GM19025 (cell line): ENCODE data around the gene AANAT.

Experiments
- ATAC-seq: cut with Tn5 transposase; IDR thresholded peaks from one replicate; pipeline ENCODE4 v1.9.1; 2021; ENCODE audit warnings: mild to moderate bottlenecking, low read depth, moderate library complexity; ENCODE audit not compliant: unreplicated experiment

Gene AANAT

DNA sequence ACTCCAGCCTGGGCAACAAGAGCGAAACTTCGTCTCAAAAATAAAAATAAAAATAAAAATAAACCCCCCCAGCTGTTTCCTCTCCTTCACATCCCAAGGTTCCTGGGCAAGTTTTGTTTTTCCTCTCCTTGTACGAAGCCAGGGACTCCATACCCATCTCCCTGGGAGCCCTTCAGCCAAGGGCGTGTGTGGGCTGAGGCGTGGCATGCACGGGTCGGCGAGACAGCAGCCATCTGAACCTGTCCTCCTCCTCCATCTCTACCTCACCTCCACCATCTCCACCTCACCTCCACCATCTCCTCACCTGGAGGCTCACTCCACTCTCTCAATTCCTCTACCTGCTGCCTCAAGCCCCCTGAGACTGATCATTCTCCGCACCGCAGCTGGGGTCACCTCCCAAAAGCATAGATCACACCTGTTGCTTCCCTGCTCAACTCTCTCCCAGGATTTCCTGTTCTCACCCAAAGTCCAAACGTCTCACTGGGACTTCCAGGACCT, 16.9 kb downstream of the AANAT start:
- no peak for ATAC-seq

DNA sequence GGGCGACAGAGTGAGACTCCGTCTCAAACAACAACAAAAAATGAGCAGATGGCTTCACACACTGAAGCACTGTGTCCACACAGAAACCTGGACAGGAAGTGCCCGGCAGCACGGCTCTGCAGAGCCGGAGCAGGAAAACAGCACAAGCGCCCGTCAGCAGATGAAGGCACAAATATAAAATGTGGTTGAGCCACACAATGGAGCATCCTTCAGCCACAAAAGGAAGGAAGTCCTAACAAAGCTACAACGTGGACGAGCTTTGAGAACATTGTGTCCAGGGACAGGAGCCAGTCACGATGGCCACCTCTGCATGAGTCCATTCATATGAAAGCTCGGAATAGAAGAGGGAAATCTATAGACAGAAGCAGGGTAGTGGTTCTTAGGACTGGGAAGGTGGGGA, 18.2 kb downstream of the AANAT start:
- no peak for ATAC-seq

- no peak for ATAC-seq
These were observed 20.2 kb downstream of the AANAT start for GRCh38 chr17:76487451-76488192.

- ATAC-seq: no peak
These were observed 22.8 kb downstream of the AANAT start for GRCh38 chr17:76490112-76490710.

DNA sequence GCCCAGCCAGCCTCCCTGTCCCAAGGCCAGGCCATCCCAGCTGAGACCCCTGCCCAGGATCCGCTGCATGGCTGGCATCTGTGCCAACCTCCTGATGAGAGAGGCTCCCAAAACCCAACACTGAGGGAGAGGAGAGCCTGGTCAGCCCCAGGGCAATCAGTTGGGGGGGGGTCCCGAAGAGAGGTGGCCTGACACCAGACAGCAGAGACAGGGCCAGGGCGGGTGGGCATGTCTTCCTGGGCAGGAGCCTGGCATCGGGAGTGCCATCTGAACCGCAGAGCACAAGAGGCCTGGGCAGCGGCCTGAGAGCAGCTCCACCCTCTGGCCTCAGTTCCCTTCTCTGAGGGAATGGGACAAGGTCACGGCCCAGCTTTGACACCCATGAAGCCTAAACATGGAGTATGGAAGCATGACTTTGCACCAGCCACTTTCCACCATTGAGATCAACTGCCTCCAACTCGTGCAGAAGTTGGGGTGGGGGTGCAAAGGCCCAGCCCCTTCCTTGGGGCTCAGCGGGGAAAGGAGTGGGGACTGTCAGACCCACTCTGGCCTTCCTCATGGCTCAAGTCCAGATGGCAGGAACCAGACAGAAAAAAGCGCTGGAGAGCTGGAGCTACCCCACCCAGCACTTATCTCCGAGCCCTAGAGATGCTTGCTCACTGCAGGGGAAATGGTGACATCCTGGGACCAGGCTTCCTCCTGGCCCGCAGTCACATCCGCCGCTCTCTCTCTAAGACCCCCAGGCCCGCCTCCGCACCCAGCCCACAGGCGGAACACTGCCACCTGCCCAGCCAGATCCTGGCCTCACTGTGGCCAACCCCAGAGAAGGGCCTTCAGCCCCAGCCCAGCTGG, 24.1 kb downstream of the AANAT start:
- peak; percentile 2 for ATAC-seq

GRCh38 chr17:76492123-76492988, 25.0 kb downstream of the AANAT start:
- ATAC-seq: peak; percentile 35

DNA sequence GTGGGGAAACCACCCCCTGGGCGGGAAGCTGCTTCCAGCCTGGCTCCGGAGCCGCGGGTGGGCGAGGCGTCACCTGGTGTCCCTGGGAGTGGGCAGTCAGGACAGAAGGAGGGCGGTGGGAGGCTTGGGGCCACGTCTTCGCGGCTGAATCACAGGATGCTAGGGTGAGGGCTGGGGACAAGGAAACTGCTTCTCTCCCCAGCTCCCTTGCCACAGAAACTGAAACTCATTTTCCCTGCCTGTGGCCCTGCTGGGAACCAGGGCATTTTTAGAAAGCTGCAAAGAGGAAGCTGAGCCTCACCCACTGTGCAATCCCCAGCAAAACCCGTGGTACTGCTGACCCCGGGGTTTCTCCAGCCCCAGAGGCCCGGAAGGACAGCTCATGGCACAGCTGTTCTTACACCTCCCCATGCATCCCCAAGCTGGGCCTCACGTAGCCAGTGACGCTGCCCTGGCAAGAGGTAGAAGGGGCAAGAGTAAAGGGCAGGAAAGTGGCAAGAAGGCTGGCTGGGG, 25.6 kb downstream of the AANAT start:
- peak; percentile 41 for ATAC-seq

DNA sequence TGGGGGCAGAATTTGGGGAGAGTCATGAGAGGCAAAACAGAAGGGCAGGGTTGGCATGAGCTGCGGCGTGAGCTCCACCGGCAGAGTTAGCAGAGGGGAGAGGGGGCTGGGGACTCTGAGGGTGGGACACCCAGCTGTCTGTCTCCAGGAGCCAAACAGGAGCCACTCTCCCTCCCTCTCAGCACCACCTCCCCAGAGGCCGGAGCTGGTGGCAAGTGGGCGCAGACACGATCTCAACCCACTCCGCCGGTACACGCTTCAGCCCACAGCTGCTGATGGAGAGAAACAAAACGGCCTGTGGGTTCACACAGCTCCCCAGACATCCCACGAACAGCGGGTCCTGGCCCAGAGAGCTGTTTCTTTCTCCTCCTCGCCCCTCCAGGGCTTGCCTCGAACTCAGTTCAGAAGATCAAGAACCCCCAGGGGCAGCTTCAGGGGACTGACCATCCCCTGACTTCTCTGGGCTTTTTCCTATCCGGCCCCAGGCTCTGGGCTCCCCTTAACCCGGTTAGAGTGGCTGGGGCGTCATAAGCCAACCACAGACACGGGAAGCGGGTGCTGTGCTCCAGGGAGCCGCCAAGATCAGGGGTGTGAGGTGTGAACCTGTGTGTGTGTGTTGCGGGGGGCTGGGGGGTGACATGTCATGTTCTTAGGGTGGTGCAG, 26.2 kb downstream of the AANAT start:
- no peak for ATAC-seq

GRCh38 chr17:76495663-76496400, 28.4 kb downstream of the AANAT start:
- ATAC-seq: no peak

- no peak for ATAC-seq
These were observed 29.1 kb downstream of the AANAT start for GRCh38 chr17:76496464-76496863.

DNA sequence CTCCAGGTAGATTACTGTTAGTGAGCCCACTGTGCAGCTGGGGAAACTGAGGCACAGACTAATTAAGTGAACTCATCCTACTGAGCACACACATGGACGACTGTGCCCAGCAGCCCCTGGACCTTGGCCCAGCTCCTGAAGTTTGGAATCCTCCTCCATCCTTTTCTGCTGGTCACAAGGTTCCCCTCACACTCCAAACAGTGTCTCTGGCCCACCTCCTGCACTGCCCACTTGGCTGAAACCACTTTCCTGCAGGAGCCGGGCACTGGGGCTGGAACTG, 30.2 kb downstream of the AANAT start:
- no peak for ATAC-seq

DNA sequence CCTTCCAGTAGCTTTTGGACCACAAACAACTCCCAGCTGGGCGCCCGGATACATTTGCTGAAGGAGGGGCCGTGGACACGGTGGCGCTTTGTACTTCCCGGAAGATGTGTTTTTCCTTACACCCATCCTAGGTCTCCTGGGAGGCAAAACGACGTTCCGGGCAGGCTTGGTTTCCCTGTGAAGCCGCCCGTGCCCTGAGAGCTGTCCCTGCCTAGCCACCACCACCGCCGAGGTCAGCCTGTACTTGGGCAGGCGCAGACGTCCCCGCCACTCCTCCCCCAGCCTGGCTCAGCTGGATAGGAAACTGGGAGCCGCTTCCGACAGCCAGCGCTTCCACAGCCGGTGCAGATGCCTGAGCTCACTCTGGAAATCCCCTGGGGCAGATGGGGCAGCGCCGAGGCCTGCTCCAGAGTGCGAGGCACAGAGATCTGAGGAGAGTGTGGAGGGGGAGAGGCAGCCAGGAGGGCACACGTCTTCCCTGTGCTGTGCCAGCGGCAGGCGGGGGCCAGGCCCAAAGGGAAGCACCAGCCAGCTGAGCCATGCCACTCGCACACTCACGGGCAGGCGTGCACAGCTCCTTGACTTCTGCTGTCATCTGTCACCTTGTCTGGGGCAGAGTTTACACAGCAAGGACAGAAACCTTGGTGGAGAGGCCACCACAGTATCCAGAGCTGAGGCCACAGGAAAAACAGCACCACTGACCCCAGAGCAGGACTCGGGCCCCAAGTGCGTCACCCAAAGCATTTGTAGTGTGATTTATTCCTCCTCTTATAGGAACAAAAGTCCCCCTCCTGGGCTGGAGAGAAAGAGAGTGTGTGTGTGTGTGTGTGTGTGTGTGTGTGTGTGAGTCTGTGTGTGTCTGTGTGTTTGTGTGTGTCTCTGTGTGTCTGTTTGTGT, 30.8 kb downstream of the AANAT start:
- no peak for ATAC-seq

DNA sequence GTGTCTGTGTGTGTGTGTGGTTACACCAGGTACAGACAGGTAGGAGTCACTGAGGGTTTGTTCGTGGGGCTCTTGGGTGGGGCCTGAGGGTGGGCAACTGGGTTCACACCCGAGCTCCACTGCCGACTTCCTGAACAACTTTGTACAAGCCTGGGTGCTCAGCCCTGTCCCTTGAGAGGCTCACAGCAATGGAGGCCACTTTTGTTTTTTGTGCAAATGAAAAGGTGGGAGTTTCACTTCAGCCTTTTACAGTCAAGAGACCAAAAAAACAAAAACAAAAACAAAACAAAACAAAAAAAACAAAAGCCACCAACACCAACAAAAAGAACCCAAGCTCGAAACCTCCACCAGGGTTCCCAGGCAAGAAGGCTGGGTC, 31.5 kb downstream of the AANAT start:
- ATAC-seq: no peak

- ATAC-seq: no peak
These were observed 31.9 kb downstream of the AANAT start for GRCh38 chr17:76499267-76499667.

DNA sequence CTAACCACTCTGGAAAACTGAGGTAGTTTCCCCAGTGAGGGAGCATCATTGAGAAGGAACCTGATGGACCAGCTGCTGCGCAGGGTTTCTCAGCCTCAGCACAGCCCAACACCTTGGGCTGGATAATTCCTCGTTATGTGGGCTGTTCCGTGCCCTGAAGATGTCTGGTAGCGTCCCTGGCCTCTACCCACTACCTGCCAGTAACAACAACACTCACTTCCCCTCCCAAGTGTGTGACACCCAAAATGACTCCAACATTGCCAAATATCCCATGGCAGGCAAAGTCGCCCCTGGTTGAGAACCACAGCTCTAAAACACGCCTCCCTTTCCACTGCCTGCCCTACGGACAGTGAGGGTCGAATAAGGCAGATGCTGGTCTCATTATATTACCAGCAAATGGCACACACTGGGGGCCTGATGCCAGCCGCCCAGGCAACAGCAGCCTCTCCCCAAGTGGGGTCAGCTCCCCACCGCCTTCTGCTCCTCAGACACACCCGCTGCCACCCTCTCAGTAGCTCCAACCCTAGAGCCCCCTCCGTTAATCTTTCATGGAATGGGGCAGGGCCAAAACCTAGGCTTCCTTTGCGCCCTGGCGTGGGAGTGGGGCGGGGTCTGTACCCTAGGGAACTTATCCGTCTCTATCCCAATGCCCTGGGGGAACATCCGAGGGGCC, 32.8 kb downstream of the AANAT start:
- no peak for ATAC-seq

DNA sequence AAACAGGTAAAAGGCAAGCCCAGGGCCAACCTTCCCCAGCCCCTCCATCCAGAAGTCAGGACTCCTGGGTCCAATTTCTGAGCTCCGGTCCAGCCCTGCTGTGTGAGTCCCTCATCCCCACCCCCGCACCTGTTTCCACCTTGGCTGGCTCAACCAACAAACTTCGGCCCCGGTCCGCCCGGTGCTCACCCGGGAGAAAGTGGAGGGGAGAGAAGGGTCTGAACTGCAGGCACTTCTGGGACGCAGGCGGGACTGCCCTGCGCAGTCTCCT, 33.3 kb downstream of the AANAT start:
- no peak for ATAC-seq

- ATAC-seq: peak; percentile 66
These were observed 33.8 kb downstream of the AANAT start, which contains the start of gene RHBDF2 for GRCh38 chr17:76501018-76501826. TSS of gene RHBDF2 (minus strand) at chr17:76501423. CDS start at chr17:76481524, 19,899 bp downstream.
